ENCODE results near the gene APOBEC3A.

- TF ChIP-seq REST (IDR thresholded peaks at IDR 0.05; ENCODE audit: low read depth, low read length): no peak
- no peak for TF ChIP-seq MXI1 (IDR thresholded peaks at IDR 0.05; ENCODE audit: low read depth, low read length)
- no peak for TF ChIP-seq PBX3 (IDR thresholded peaks at IDR 0.05)
- no peak for TF ChIP-seq FOSL2 (IDR thresholded peaks at IDR 0.05; ENCODE audit: borderline replicate concordance, low read depth)
Observed at GRCh38 chr22:39010946-39011345, 53.5 kb downstream of the APOBEC3A start.
